ENCODE data around the gene SPHK1. TPM values are rescaled to one million over a fixed set of nuclear protein-coding genes. Genes with fewer than 3 reads are reported as not detected.
A peak's percentile ranks its signal among the peaks of the same experiment; 100 is the strongest.

Gene SPHK1
- total and polyA plus RNA-seq, 12 donors = 1.7 to 20.8 (median 3.4) TPM

GRCh38 chr17:76414334-76415295 lies 30.2 kb downstream of the SPHK1 start:
- Histone ChIP-seq H3K4me3 (no peak overlapping the region), H3K27ac (peak overlapping the region in 6 of 10 donors; percentile 24 to 68 (median 54)), H3K9me3 (no peaks in the 10 kb centered on the region), H3K36me3 (peaks cover 0 to 26% (median 0%) of the 10 kb centered on the region in 9 donors), H3K4me1 (peaks cover 8 to 88% (median 50%) of the 10 kb centered on the region in 9 donors), H3K27me3 (no peaks in the 10 kb centered on the region)
- 24 to 34% methylated on average over 21 of the region's 21 CpGs for WGBS, 2 donors
- intact Hi-C loops (cut with DNase I) = loop anchor here in 4 of 10 donors (5.0 kb wide), 4 partner anchors 33 to 88 kb away; partner anchors contain the start of genes RHBDF2 (in 1 of the 4) and UBE2O (in 1 of the 4)
- TF ChIP-seq CTCF (IDR thresholded peaks at IDR 0.05) = no peak
- ATAC-seq (peak; percentile 78 to 92 (median 88)), DNase-seq (peak; percentile 80 to 88)

- no peak overlapping the region for H3K27ac ChIP-seq
- WGBS, 2 donors = 81 to 92% methylated on average over 15 of the region's 15 CpGs
- intact Hi-C loops (cut with DNase I) = no loop called here
- DNase-seq = no peak
- no peak overlapping the region for H3K4me3 ChIP-seq
- ATAC-seq = no peak
- no peaks in the 10 kb centered on the region for H3K9me3 ChIP-seq
- no peaks in the 10 kb centered on the region for H3K27me3 ChIP-seq
- peaks cover 0 to 21% (median 0%) of the 10 kb centered on the region in 9 donors for H3K36me3 ChIP-seq
- no peak for TF ChIP-seq CTCF (IDR thresholded peaks at IDR 0.05)
- peaks cover 16 to 90% (median 52%) of the 10 kb centered on the region in 9 donors for H3K4me1 ChIP-seq
Observed at GRCh38 chr17:76415786-76416185, 31.4 kb downstream of the SPHK1 start.

GRCh38 chr17:76416457-76416856 lies 32.0 kb downstream of the SPHK1 start:
- H3K4me3 ChIP-seq = no peak overlapping the region
- no peak overlapping the region for H3K27ac ChIP-seq
- 84 to 86% methylated on average over 6 of the region's 6 CpGs for WGBS, 2 donors
- peaks cover 21 to 90% (median 58%) of the 10 kb centered on the region in 9 donors for H3K4me1 ChIP-seq
- H3K27me3 ChIP-seq = no peaks in the 10 kb centered on the region
- DNase-seq = no peak
- intact Hi-C loops (cut with DNase I) = no loop called here
- no peak for ATAC-seq
- H3K36me3 ChIP-seq = peaks cover 0 to 18% (median 0%) of the 10 kb centered on the region in 9 donors
- no peaks in the 10 kb centered on the region for H3K9me3 ChIP-seq
- TF ChIP-seq CTCF (IDR thresholded peaks at IDR 0.05) = no peak

GRCh38 chr17:76416899-76417298 lies 32.5 kb downstream of the SPHK1 start:
- no peak for TF ChIP-seq CTCF (IDR thresholded peaks at IDR 0.05)
- no peak for DNase-seq
- no peak for ATAC-seq
- Histone ChIP-seq H3K27me3 (no peaks in the 10 kb centered on the region), H3K4me1 (peaks cover 21 to 89% (median 60%) of the 10 kb centered on the region in 9 donors), H3K4me3 (no peak overlapping the region), H3K27ac (peak overlapping the region in 1 of 10 donors; percentile 4), H3K36me3 (peaks cover 0 to 16% (median 0%) of the 10 kb centered on the region in 9 donors), H3K9me3 (no peaks in the 10 kb centered on the region)
- intact Hi-C loops (cut with DNase I) = no loop called here
- WGBS, 2 donors = 90 to 92% methylated on average over 4 of the region's 4 CpGs
